ENCODE data around the gene PRR20G.

PRR20G gene

GRCh38 chr3:127263586-127264231 is 24.1 kb downstream of the PRR20G start:
- no peak for DNase-seq (ENCODE audit: low spot score)

- DNase-seq (ENCODE audit: low spot score), result no peak
These were observed 24.8 kb downstream of the PRR20G start for GRCh38 chr3:127263037-127263436.

- no peak for DNase-seq (ENCODE audit: low spot score)
These were observed 25.3 kb downstream of the PRR20G start for GRCh38 chr3:127262533-127262932.

GRCh38 chr3:127261925-127262324 is 25.9 kb downstream of the PRR20G start:
- no peak for DNase-seq (ENCODE audit: low spot score)

- no peak for DNase-seq (ENCODE audit: low spot score)
These were observed 26.9 kb downstream of the PRR20G start for GRCh38 chr3:127260826-127261555.

- DNase-seq (ENCODE audit: low spot score), result no peak
These were observed 27.4 kb downstream of the PRR20G start for GRCh38 chr3:127260416-127260815.

GRCh38 chr3:127259882-127260281 is 28.0 kb downstream of the PRR20G start:
- no peak for DNase-seq (ENCODE audit: low spot score)

GRCh38 chr3:127258733-127259132 is 29.1 kb downstream of the PRR20G start:
- no peak for DNase-seq (ENCODE audit: low spot score)

GRCh38 chr3:127257351-127257750 is 30.5 kb downstream of the PRR20G start:
- no peak for DNase-seq (ENCODE audit: low spot score)

GRCh38 chr3:127256733-127257271 is 31.0 kb downstream of the PRR20G start:
- DNase-seq (ENCODE audit: low spot score), result no peak

GRCh38 chr3:127256138-127256537 is 31.7 kb downstream of the PRR20G start:
- DNase-seq (ENCODE audit: low spot score), result no peak

GRCh38 chr3:127255516-127255915 is 32.3 kb downstream of the PRR20G start:
- no peak for DNase-seq (ENCODE audit: low spot score)

- DNase-seq (ENCODE audit: low spot score), result no peak
These were observed 33.1 kb downstream of the PRR20G start for GRCh38 chr3:127254730-127255129.

- DNase-seq (ENCODE audit: low spot score), result no peak
These were observed 33.7 kb downstream of the PRR20G start for GRCh38 chr3:127254033-127254644.

- DNase-seq (ENCODE audit: low spot score), result no peak
These were observed 34.4 kb downstream of the PRR20G start for GRCh38 chr3:127253491-127253890.

- DNase-seq (ENCODE audit: low spot score), result no peak
These were observed 35.4 kb downstream of the PRR20G start for GRCh38 chr3:127252446-127252845.

GRCh38 chr3:127250032-127250431 is 37.8 kb downstream of the PRR20G start:
- no peak for DNase-seq (ENCODE audit: low spot score)

GRCh38 chr3:127247292-127247691 is 40.6 kb downstream of the PRR20G start:
- no peak for DNase-seq (ENCODE audit: low spot score)

- no peak for DNase-seq (ENCODE audit: low spot score)
These were observed 49.2 kb downstream of the PRR20G start for GRCh38 chr3:127238602-127239001.

GRCh38 chr3:127237835-127238234 is 50.0 kb downstream of the PRR20G start:
- no peak for DNase-seq (ENCODE audit: low spot score)

- DNase-seq (ENCODE audit: low spot score), result no peak
These were observed 52.1 kb downstream of the PRR20G start for GRCh38 chr3:127235706-127236105.

- no peak for DNase-seq (ENCODE audit: low spot score)
These were observed 53.1 kb downstream of the PRR20G start for GRCh38 chr3:127234778-127235177.

Data from GM03348 (cell line).